Stimulated activated memory B cell treated with anti-CD40 and anti-IgM and Interleukin-4, amounts not matched to agents 10 μg/mL and 1 μg/mL and 100 μg/mL, for 72 hours (primary cell): ENCODE measurements around the gene GTPBP4.

Experiments used
- ATAC-seq: fragments of 150-1000 bp; cut with Tn5 transposase; 2 replicates; pipeline ENCODE4 v1.10.0; 2021
- H3K27ac Mint-ChIP-seq: one replicate; pipeline ENCODE4 v1.8.0; 2022; ENCODE audit warnings: mild to moderate bottlenecking, mixed read lengths
- H3K27me3 Mint-ChIP-seq: one replicate; pipeline ENCODE4 v1.8.0; 2022; ENCODE audit warnings: mixed read lengths
- H3K36me3 Mint-ChIP-seq: one replicate; pipeline ENCODE4 v1.8.0; 2022; ENCODE audit warnings: mixed read lengths
- H3K4me1 Mint-ChIP-seq: one replicate; pipeline ENCODE4 v1.8.0; 2022; ENCODE audit warnings: mixed read lengths
- H3K4me3 Mint-ChIP-seq: one replicate; pipeline ENCODE4 v1.8.0; 2022; ENCODE audit warnings: mild to moderate bottlenecking, moderate library complexity, mixed read lengths
- H3K9me3 Mint-ChIP-seq: one replicate; pipeline ENCODE4 v1.8.0; 2022; ENCODE audit warnings: mixed read lengths

GTPBP4 gene

DNA sequence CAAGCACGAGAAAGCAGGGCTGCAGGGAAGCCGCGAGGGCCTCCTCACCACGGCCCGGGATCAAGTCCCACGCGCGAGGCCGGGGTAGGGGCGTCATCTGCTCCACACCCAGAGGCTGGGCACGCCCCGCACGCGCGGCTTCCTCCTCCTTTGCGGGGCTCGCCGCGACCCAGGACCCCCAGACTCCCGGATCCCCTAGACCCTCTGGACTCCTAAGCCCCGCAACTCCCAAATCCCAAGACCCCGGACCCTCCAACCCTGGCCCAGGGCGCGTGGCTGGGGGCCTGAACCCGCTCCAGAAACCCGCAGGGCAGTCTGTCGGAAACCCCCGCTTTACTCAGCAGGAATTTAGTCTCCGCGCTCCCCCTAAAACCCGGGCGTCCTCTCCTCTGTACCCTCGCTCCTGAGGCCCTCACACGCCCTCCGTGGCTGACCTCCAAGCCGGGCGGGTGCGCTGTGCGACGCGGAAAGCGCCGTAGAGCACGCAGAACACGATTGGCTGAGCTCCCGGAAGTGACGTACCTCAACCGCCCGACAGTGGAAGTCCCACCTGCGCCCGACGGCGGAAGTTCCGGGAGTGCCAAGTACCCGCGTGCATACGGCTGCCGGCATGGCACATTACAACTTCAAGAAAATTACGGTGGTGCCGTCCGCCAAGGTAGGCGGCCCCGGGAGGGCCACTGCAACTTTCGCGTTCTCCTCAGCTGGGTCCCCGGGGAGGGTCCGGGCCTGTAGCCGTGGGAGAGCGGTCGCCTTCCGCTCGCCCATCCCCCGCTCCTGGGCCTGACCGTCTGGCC, at the start of gene GTPBP4:
Gene GTPBP4, plus strand, starts transcription at position 565 of the 797 bp plus-strand sequence. Its CDS starts 46 bp downstream, at position 611.
- Mint-ChIP-seq H3K36me3 (peaks cover 23% of the 10 kb centered on the region), H3K27ac (peak within 1 kb of the TSS; percentile 99), H3K4me1 (peaks cover 53% of the 10 kb centered on the region), H3K27me3 (no peaks in the 10 kb centered on the region), H3K9me3 (no peaks in the 10 kb centered on the region), H3K4me3 (peak within 1 kb of the TSS; percentile 99)
- peak; percentile 99 for ATAC-seq

DNA sequence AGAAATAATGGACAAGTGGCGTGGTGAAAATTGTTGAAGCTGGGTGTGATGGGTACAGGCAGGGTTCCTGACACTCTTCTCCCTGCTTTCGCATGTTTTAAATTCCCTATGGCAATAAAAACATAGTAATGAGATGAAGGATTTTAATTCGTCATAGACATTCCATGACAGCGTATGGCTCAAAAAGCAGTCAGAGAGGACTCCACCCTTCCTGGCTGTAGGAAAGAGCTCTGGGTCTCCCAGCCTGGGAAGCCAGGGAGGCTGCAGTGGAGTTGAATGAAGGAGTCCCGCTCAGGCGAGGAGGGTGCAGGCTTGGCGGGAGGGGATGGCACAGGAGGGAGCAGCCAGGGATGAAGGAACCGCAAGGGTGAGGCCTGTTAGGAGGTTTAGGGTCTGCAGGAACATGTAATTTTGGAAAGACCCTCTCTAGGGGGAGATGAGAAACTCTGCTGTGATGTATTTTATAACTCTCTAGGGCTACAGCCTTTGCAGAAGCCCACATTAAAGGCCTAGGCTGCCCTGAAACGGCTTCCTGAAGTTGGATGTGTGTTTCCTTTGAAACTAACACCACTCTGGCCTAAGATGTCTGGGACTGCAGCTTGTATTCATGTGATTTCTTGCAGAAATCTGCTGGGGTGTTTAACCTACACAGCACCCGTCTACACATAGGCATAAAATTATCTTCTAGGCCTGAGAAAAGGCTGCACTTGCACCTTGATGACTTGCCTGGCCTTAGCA, 49.1 kb upstream of the GTPBP4 start:
- ATAC-seq = no peak

DNA sequence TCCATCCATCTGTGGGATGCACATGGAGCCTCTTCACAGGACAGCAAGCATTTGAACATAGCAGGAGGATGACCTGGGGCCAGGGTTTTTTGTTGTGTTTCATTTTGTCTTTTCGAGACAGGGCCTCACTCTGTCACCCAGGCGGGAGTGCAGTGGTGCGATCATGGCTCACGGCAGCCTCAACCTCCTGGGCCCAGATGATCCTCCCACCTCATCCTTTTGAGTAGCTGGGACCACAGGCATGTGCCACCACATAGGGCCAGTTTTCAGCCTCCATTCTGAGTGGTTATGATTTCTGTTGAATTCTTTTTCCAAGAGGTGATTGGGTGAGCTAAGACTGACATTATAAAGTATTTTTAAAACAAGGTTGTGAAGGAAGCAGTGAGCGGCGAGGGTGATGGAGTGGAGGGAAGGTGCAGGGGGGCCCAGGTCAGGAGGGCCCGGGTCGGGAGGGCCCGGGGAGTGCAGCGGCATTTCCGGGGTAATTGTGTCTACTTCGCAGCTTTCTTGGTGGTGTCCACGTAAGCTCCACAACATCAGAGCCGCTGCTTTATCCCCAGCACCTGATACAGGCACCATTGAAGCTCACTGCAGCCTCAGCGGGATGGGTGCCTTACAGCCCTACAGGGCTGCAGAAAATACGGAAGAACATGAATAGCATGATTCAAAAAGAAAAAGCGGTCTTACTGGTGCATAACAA, 44.8 kb upstream of the GTPBP4 start:
- H3K4me3 Mint-ChIP-seq = peak overlapping the region; percentile 67
- H3K36me3 Mint-ChIP-seq = no peaks in the 10 kb centered on the region
- ATAC-seq = peak; percentile 92
- peaks cover 26% of the 10 kb centered on the region for H3K4me1 Mint-ChIP-seq
- peak overlapping the region; percentile 96 for H3K27ac Mint-ChIP-seq
- peaks cover 12% of the 10 kb centered on the region for H3K27me3 Mint-ChIP-seq
- H3K9me3 Mint-ChIP-seq = no peaks in the 10 kb centered on the region

More for the DNA sequence above, 49.1 kb upstream of the GTPBP4 start:
- H3K9me3 Mint-ChIP-seq = no peaks in the 10 kb centered on the region
- H3K4me1 Mint-ChIP-seq = peaks cover 38% of the 10 kb centered on the region
- H3K27ac Mint-ChIP-seq = no peak overlapping the region
- H3K36me3 Mint-ChIP-seq = no peaks in the 10 kb centered on the region
- H3K4me3 Mint-ChIP-seq = no peak overlapping the region
- H3K27me3 Mint-ChIP-seq = peaks cover 26% of the 10 kb centered on the region

DNA sequence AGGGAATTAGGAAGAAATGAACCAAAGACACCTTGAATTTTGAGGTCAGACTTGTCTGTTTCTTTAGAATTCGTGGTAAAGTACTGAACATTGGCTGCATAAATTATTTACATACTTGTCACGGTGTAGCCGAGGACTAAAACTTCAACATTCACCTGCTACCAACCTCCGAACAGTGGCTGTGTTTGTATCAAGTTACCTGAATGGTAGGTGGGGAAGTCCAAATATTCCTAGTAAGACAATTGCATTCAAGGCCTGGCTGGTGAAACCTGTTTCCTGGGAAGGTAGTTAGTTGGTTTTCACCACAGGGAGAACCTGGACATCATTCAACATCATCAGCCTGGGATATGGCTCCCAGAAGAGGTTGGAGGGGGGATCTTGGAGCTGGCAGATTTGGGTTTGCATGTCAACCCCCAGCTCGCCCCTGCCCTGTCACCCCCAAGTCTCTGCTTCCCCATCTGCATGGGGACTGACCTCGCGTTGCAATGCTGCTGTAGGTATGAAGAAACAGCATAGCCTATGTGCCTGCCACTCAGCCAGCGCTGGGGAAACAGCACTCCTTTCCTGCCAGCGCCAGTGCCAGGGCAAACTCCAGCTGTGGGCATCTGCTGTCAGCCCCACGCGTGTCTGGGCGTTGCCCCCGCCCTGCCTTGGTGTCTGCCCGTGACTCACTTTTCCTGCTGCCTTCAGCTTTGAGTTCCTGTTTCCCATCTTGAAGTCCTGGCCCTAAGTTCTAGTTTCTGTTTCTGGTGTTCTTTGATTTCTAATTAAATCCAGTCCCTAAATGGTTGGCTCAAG, 44.0 kb upstream of the GTPBP4 start:
- Mint-ChIP-seq H3K4me1 (peaks cover 28% of the 10 kb centered on the region), H3K4me3 (peak overlapping the region; percentile 67), H3K36me3 (peaks cover under 1% of the 10 kb centered on the region), H3K9me3 (no peaks in the 10 kb centered on the region), H3K27ac (peak overlapping the region; percentile 96), H3K27me3 (peaks cover 11% of the 10 kb centered on the region)
- ATAC-seq = peak; percentile 81

DNA sequence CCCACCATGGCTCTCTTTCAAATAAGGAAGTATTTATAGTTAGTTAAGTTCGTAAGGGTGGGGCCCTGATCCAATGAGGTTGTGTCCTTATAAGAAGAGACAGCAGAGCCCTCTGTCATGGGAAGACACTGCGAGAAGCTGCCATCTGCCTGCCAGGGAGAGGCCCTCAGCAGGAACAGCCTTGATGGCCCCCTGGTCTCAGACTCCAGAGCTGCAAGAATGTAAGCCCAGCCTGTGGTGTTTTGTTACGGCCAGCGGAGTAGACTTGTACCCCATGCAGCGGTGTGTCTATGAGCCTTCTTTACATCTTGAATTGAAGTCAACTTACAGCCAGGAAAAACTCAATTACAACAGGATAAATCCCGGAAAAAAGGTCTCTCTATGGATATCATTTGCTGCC, 42.5 kb upstream of the GTPBP4 start:
- Mint-ChIP-seq H3K4me1 (peaks cover 40% of the 10 kb centered on the region), H3K36me3 (peaks cover 6% of the 10 kb centered on the region)
- no peak for ATAC-seq

DNA sequence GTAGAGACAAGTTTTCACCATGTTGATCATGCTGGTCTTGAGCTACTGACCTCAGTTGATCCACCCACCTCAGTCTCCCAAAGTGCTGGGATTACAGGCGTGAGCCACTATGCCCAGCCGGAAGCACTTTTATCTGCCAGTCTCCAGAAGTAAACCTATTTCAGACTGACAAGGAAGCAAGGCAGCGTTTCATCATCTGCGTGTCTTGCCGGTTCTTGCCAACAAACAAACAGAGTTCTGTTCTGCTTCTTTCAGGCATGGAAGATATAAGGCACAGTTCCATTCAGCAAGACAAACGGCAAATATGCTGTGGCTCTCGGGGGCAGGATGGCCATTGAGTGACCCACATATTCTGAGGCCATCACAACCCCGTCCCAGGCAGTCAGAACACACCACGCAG, 41.2 kb upstream of the GTPBP4 start:
- no peak overlapping the region for H3K4me3 Mint-ChIP-seq
- no peaks in the 10 kb centered on the region for H3K9me3 Mint-ChIP-seq
- peak overlapping the region; percentile 51 for H3K27ac Mint-ChIP-seq
- peaks cover 27% of the 10 kb centered on the region for H3K27me3 Mint-ChIP-seq
- no peak for ATAC-seq
- peaks cover 6% of the 10 kb centered on the region for H3K36me3 Mint-ChIP-seq
- peaks cover 36% of the 10 kb centered on the region for H3K4me1 Mint-ChIP-seq

More for the DNA sequence above, 42.5 kb upstream of the GTPBP4 start:
- peak overlapping the region; percentile 51 for H3K27ac Mint-ChIP-seq
- H3K4me3 Mint-ChIP-seq = no peak overlapping the region
- no peaks in the 10 kb centered on the region for H3K9me3 Mint-ChIP-seq
- H3K27me3 Mint-ChIP-seq = peaks cover 20% of the 10 kb centered on the region

DNA sequence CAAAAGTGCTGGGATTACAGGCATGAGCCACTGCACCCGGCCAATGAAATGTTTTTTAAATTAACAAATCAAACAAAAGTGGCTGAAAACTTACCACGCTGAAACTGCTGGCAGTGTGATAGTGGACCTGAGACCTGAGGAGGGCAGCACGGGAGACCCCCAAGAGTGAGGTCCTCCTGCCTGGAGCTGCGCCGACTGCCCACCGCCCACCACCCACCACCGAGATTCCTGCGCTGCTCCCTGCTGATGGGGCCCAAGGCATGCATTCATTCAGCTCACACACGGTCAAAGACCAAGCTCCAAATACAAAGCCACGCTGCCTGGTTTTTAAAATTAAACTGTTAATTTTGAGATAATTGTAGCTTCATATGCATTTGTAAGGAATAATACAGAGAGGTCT, 40.4 kb upstream of the GTPBP4 start:
- Mint-ChIP-seq H3K36me3 (peaks cover 6% of the 10 kb centered on the region), H3K9me3 (no peaks in the 10 kb centered on the region)

DNA sequence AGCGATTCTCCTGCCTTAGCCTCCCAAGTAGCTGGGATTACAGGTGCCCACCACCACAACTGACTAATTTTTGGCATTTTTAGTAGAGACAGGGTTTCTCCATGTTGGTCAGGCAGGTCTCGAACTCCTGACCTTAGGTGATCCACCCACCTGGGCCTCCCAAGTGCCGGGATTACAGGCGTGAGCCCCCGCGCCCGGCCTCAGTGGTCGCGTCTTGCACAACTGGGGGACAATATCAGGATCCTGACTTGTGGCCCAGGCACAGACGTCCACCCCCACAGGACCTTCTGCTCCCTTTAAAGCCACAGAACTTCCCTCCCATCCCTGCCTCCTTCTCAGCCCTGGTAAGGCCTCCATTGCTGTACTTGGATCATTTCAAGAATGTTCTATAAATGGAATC, 39.9 kb upstream of the GTPBP4 start:
- ATAC-seq = no peak
- H3K27me3 Mint-ChIP-seq = peaks cover 27% of the 10 kb centered on the region
- H3K36me3 Mint-ChIP-seq = peaks cover 6% of the 10 kb centered on the region
- H3K9me3 Mint-ChIP-seq = no peaks in the 10 kb centered on the region
- H3K27ac Mint-ChIP-seq = no peak overlapping the region
- peaks cover 29% of the 10 kb centered on the region for H3K4me1 Mint-ChIP-seq
- no peak overlapping the region for H3K4me3 Mint-ChIP-seq

More for the DNA sequence above, 40.4 kb upstream of the GTPBP4 start:
- Mint-ChIP-seq H3K4me3 (no peak overlapping the region), H3K4me1 (peaks cover 33% of the 10 kb centered on the region), H3K27ac (no peak overlapping the region), H3K27me3 (peaks cover 27% of the 10 kb centered on the region)
- no peak for ATAC-seq

DNA sequence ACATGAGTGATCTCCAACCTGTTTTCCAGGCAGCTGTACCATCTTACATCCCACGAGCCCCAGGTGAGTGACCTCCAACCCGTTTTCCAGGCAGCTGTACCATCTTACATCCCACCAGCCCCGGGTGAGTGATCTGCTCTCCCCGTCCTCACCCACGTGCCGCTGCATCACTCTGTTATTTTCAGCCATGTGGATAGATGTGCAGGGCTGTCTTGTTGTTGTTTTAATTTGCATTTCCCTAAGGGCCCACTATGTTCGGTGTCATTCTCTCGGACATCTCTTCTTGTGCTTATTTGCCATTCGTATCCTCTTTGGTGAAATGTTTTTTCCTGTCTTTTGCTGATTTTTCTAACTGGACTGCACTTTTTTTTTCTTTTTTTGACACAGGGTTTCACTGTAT, 38.8 kb upstream of the GTPBP4 start:
- H3K4me3 Mint-ChIP-seq = peak overlapping the region; percentile 31
- H3K27me3 Mint-ChIP-seq = peaks cover 38% of the 10 kb centered on the region
- H3K27ac Mint-ChIP-seq = peak overlapping the region; percentile 60
- peaks cover 18% of the 10 kb centered on the region for H3K4me1 Mint-ChIP-seq
- peak; percentile 77 for ATAC-seq
- peaks cover 6% of the 10 kb centered on the region for H3K36me3 Mint-ChIP-seq
- H3K9me3 Mint-ChIP-seq = no peaks in the 10 kb centered on the region

DNA sequence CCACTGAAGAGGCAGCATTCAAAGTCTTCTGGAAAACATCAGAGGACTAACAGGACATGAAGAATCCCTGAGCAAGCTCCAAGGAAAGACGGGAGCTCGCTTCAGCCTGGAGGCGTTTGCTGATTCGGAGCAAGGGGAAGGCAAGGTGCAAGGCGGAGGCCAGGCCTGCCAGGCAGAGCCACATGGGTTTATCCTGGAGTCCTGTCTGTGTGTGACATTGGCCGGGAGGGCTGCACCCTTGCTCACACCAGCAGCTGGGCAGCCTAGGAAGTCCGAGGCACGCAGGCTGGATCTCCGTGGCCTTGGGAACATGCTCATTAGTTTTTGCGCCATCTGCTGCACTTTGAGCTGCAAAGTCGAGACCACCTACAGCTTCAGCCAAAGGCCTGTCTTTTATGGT, 34.4 kb upstream of the GTPBP4 start:
- Mint-ChIP-seq H3K9me3 (no peaks in the 10 kb centered on the region), H3K4me3 (no peak overlapping the region), H3K36me3 (peaks cover 6% of the 10 kb centered on the region), H3K27me3 (peaks cover 64% of the 10 kb centered on the region), H3K27ac (no peak overlapping the region), H3K4me1 (peaks cover 22% of the 10 kb centered on the region)
- ATAC-seq = no peak

DNA sequence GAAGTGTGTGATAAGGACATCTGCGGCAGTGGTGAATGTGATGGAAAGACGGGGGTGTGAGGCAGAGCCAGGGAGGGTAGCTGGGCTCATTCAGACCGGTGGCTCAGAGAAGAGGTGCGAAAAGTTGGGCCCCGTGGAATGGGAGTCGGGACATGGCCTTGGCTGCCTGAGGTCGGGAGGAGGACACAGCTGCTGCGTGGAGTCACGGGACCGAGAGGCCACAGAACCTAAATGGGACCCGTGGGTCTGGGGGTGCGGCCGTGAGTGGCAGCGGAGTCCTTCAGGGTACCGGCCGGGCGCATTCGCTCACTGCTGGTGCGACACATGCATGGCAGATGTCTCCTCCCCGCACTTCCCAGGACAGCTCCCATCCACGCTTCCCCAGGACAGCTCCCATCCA, 33.8 kb upstream of the GTPBP4 start:
- Mint-ChIP-seq H3K9me3 (no peaks in the 10 kb centered on the region), H3K4me1 (peaks cover 19% of the 10 kb centered on the region), H3K27me3 (peaks cover 65% of the 10 kb centered on the region), H3K36me3 (peaks cover 3% of the 10 kb centered on the region), H3K4me3 (no peak overlapping the region), H3K27ac (no peak overlapping the region)
- no peak for ATAC-seq

DNA sequence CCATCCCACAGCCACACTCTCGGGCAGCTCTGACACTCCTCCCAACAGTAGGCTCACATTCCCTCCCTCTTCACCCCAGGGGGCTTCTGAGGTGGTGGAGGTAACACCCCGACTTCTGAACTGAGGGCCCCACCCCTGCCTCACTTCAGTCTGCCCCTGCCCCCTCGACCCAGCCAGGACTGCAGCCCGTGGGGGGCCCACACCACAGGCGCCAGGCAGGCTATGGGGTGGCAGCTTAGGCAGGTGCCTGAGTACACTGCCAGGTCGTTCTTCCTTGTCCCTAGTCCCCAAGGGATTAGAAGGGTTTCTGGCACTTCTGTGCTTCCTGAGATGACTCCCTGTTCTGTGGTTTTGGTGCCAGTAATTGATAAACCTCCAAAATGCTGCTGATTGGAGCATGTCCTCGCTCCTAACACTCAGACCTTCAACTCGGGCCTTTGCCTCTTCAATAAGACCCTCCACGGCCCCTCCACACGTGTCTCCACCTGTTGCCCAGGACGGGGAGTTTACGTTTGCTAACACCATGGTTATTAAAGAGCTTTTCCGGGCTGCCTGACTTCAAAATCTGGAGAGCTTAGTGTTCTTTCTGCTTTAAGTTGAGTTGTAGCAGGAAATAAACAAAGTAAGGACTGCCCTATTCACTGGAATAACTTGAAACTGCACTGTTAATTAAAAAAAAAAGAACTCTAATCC, 33.0 kb upstream of the GTPBP4 start:
- peaks cover 65% of the 10 kb centered on the region for H3K27me3 Mint-ChIP-seq
- no peak overlapping the region for H3K4me3 Mint-ChIP-seq
- ATAC-seq = no peak
- no peaks in the 10 kb centered on the region for H3K9me3 Mint-ChIP-seq
- no peaks in the 10 kb centered on the region for H3K36me3 Mint-ChIP-seq
- H3K4me1 Mint-ChIP-seq = peaks cover 10% of the 10 kb centered on the region
- peak overlapping the region; percentile 48 for H3K27ac Mint-ChIP-seq

DNA sequence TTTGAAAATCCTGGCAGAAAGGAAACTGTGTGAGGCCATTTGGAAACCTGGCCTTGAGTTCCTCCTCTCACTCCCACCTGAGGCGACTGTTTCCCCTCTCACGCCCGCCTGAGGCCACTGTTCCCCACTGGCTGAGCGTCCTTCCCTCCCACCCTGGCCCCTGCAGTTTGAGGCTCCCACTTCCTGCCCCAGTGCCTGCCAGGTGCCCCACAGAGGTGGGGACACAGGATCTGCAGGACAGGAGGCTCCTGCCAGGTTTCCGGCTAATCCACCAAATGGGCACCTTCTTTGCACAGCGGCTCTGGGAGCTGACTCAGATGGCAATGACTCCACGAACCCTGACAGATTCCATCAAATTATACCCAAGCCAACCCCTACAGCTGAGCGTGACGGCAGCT, 32.4 kb upstream of the GTPBP4 start:
- ATAC-seq = no peak
- no peak overlapping the region for H3K4me3 Mint-ChIP-seq
- peaks cover 9% of the 10 kb centered on the region for H3K4me1 Mint-ChIP-seq
- no peaks in the 10 kb centered on the region for H3K36me3 Mint-ChIP-seq
- no peaks in the 10 kb centered on the region for H3K9me3 Mint-ChIP-seq
- peaks cover 65% of the 10 kb centered on the region for H3K27me3 Mint-ChIP-seq
- peak overlapping the region; percentile 48 for H3K27ac Mint-ChIP-seq

DNA sequence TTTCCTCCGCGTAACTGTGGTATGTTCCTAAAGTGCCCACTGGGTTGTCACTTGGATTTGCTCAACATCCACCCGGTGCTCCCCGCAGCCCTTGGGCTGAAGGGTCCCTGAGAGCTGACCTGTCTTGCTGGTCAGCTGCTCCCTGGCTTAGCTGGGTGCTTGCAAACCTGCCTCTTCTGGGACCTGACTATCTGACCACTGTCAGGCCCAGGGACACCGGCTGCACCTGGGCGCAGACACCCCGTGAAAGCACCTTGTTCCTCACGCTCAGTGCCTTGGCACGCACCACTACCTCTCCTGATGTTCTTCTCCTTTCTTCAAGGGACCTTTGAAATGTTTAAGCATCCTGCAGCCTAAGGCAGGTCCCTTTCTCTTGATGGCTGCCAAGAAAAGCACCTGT, 30.1 kb upstream of the GTPBP4 start:
- peak overlapping the region; percentile 17 for H3K27ac Mint-ChIP-seq
- no peaks in the 10 kb centered on the region for H3K9me3 Mint-ChIP-seq
- H3K36me3 Mint-ChIP-seq = no peaks in the 10 kb centered on the region
- H3K4me3 Mint-ChIP-seq = no peak overlapping the region
- peaks cover 9% of the 10 kb centered on the region for H3K4me1 Mint-ChIP-seq
- H3K27me3 Mint-ChIP-seq = peaks cover 60% of the 10 kb centered on the region
- peak; percentile 48 for ATAC-seq
